Measurements from ENCODE around the gene WDCP. TPM values are rescaled to one million over a fixed set of nuclear protein-coding genes. Genes with fewer than 3 reads are reported as not detected.

Gene WDCP
- total RNA-seq, 1 experiment from 2014 or later = 36.9 TPM

GRCh38 chr2:24024018-24024417, 23.2 kb downstream of the WDCP start:
- Mint-ChIP-seq H3K36me3 (ENCODE audit: insufficient read depth in 1 of 3, low read depth in 3 of 3) (peaks cover 30 to 45% (median 37%) of the 10 kb centered on the region in 3 experiments), H3K27me3 (ENCODE audit: low read depth) (no peaks in the 10 kb centered on the region), H3K4me1 (peaks cover 46 to 49% of the 10 kb centered on the region in 2 experiments), H3K4me3 (peak overlapping the region in 1 of 2 experiments; percentile 1; a peak in 1 of 5 replicates), H3K9me3 (0 out of 5 replicates have a peak, but pooled peaks cover 0 to 3% of the 10 kb centered on the region in 2 experiments), H3K27ac (peak overlapping the region; percentile 63 to 97 (median 93); a peak in 6 of 7 replicates)
- H3K79me2 ChIP-seq (ENCODE audit: insufficient read depth, low read length) = no peaks in the 10 kb centered on the region; the same call in 1 of the 2 replicates
- H3K27me3 ChIP-seq (ENCODE audit: insufficient read depth, low read length) = no peaks in the 10 kb centered on the region
- WGBS (ENCODE audit: extremely low coverage, insufficient read length, low lambda C conversion rate) = no CpG with 5 or more reads among the region's 12 CpGs
- H2BK20ac ChIP-seq (ENCODE audit: low read depth, low read length, poor library complexity, severe bottlenecking) = no peak overlapping the region
- H2AK5ac ChIP-seq (ENCODE audit: insufficient read length, low read length) = no peak overlapping the region
- H2BK120ac ChIP-seq (ENCODE audit: low read depth, low read length, poor library complexity, severe bottlenecking) = no peak overlapping the region
- no peaks in the 10 kb centered on the region for H3K23me2 ChIP-seq (ENCODE audit: insufficient read length, low read depth, low read length, poor library complexity, severe bottlenecking)
- H2BK12ac ChIP-seq (ENCODE audit: insufficient read length, low read depth, low read length) = no peak overlapping the region
- peaks cover 15% of the 10 kb centered on the region; the same call in 1 of the 2 replicates for H3K4me1 ChIP-seq (ENCODE audit: insufficient read depth, low read length)
- no peak overlapping the region; the same call in 1 of the 2 replicates for H3K4ac ChIP-seq (ENCODE audit: low read depth, low read length)
- no peaks in the 10 kb centered on the region for H3K9me3 ChIP-seq (ENCODE audit: control insufficient read depth, low read depth, low read length)
- H3K14ac ChIP-seq (ENCODE audit: insufficient read depth, low read length) = no peak overlapping the region; the same call in 1 of the 2 replicates
- H3K4me2 ChIP-seq (ENCODE audit: insufficient read depth, insufficient read length, low read length) = no peak overlapping the region
- H3T11ph ChIP-seq (ENCODE audit: low read length) = no peak overlapping the region
- no peak overlapping the region for H3K18ac ChIP-seq (ENCODE audit: insufficient read length, low read depth, low read length)
- no peak overlapping the region for H4K8ac ChIP-seq (replicated peaks; ENCODE audit: insufficient read length, low read depth, low read length)
- no peak overlapping the region for H2AFZ ChIP-seq (ENCODE audit: low read length)
- H3K27ac ChIP-seq (ENCODE audit: insufficient read length, low read depth, low read length) = no peak overlapping the region
- TF ChIP-seq, protein P1, sequence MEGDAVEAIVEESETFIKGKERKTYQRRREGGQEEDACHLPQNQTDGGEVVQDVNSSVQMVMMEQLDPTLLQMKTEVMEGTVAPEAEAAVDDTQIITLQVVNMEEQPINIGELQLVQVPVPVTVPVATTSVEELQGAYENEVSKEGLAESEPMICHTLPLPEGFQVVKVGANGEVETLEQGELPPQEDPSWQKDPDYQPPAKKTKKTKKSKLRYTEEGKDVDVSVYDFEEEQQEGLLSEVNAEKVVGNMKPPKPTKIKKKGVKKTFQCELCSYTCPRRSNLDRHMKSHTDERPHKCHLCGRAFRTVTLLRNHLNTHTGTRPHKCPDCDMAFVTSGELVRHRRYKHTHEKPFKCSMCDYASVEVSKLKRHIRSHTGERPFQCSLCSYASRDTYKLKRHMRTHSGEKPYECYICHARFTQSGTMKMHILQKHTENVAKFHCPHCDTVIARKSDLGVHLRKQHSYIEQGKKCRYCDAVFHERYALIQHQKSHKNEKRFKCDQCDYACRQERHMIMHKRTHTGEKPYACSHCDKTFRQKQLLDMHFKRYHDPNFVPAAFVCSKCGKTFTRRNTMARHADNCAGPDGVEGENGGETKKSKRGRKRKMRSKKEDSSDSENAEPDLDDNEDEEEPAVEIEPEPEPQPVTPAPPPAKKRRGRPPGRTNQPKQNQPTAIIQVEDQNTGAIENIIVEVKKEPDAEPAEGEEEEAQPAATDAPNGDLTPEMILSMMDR (conservative IDR thresholded peaks at IDR 0.05) = peak; percentile 51; the same call in 2 of the 3 replicates
- no peaks in the 10 kb centered on the region for H4K20me1 ChIP-seq (ENCODE audit: control insufficient read depth, insufficient read depth, insufficient read length)
- peak; percentile 64 for DNase-seq
- H3K79me1 ChIP-seq (ENCODE audit: insufficient read depth, low read depth, low read length, poor library complexity, severe bottlenecking) = no peaks in the 10 kb centered on the region
- no peak overlapping the region for H4K5ac ChIP-seq (ENCODE audit: insufficient read length, low read depth, low read length)
- H3K56ac ChIP-seq (ENCODE audit: insufficient read length, low read depth, low read length) = no peak overlapping the region
- H4K91ac ChIP-seq (ENCODE audit: insufficient read length, low read depth, low read length) = no peak overlapping the region
- H2BK15ac ChIP-seq (ENCODE audit: low read depth, low read length) = no peak overlapping the region
- H3K23ac ChIP-seq (ENCODE audit: insufficient read length, low read depth, low read length) = no peak overlapping the region
- H2BK5ac ChIP-seq (ENCODE audit: insufficient read length, low read length) = no peak overlapping the region
- no peak overlapping the region for H3K9ac ChIP-seq (ENCODE audit: extremely low read depth, insufficient read length, low read length)
